H1 (cell line): ENCODE results near the gene ASAP2. TPM values are rescaled to one million over a fixed set of nuclear protein-coding genes. Genes with fewer than 3 reads are reported as not detected.

ENCODE experiments used
- CTCF ChIA-PET: fragments of 300-600 bp; sonication (Branson Sonifier 250); formaldehyde crosslinking; loops from one replicate; lab custom pipeline; 2021; ENCODE audit not compliant: partially characterized antibody; lab: Charles Lee
- POLR2A ChIA-PET: fragments of 300-600 bp; sonication (Branson Sonifier 250); formaldehyde crosslinking; loops from one replicate; lab custom pipeline; 2021; ENCODE audit warnings: inconsistent platforms; ENCODE audit not compliant: partially characterized antibody; lab: Charles Lee
- DNase-seq, 2 experiments: peaks; one replicate each; pipeline versions ENCODE4 v3.0.0 to v3.0.0-alpha.2; 2010 to 2022; ENCODE audit warnings: low spot score in 2 of 2, low read depth in 1 of 2, mixed read lengths in 1 of 2
- FAIRE-seq: peaks from 2 replicates; lab custom pipeline; 2011; peaks lifted over from hg19 to GRCh38; lab: Jason Lieb, UNC
- H2AFZ ChIP-seq: 2 replicates; pipeline ENCODE4 v1.8.1; 2012; ENCODE audit warnings: low read length, inconsistent platforms
- H2AK5ac ChIP-seq: 2 replicates; pipeline ENCODE4 v1.6.1; 2013; ENCODE audit warnings: low read depth, low read length
- H2BK120ac ChIP-seq: replicated peaks from 2 replicates; pipeline ENCODE3; 2013; ENCODE audit warnings: low read depth, low read length, inconsistent platforms
- H2BK12ac ChIP-seq: 2 replicates; pipeline ENCODE4 v1.6.1; 2013; ENCODE audit warnings: low read depth, low read length
- H2BK15ac ChIP-seq: 2 replicates; pipeline ENCODE4 v1.6.1; 2013; ENCODE audit warnings: low read length
- H2BK20ac ChIP-seq: 2 replicates; pipeline ENCODE4 v1.6.1; 2013; ENCODE audit warnings: low read length
- H2BK5ac ChIP-seq: 2 replicates; pipeline ENCODE4 v1.6.1; 2013; ENCODE audit warnings: low read depth, low read length
- H3K14ac ChIP-seq: 2 replicates; pipeline ENCODE4 v1.6.1; 2013; ENCODE audit warnings: inconsistent platforms; ENCODE audit not compliant: insufficient read length
- H3K18ac ChIP-seq: 2 replicates; pipeline ENCODE4 v1.6.1; 2013; ENCODE audit warnings: low read length; ENCODE audit errors: extremely low read depth
- H3K23ac ChIP-seq: 2 replicates; pipeline ENCODE4 v1.6.1; 2013; ENCODE audit warnings: inconsistent platforms; ENCODE audit not compliant: insufficient read length
- H3K23me2 ChIP-seq: 2 replicates; pipeline ENCODE4 v1.6.1; 2013; ENCODE audit warnings: low read depth, low read length
- H3K27ac ChIP-seq: 2 replicates; pipeline ENCODE4 v1.6.1; 2011; ENCODE audit warnings: low read depth, low read length, inconsistent platforms
- H3K27me3 ChIP-seq, 4 experiments: replicated peaks in 1 of 4; 1 replicate in 1 of 4; 2 replicates in 3 of 4; pipeline versions ENCODE4 v1.6.1 to v1.8.1; 2011 to 2013; ENCODE audit warnings: low read length in 3 of 4, mild to moderate bottlenecking in 3 of 4, inconsistent platforms in 2 of 4, mixed read lengths in 2 of 4, moderate library complexity in 1 of 4; ENCODE audit not compliant: control insufficient read depth in 3 of 4, insufficient read depth in 3 of 4; ENCODE audit errors: extremely low read depth in 1 of 4
- H3K36me3 ChIP-seq, 4 experiments: 2 replicates each; pipeline versions ENCODE4 v1.6.1 to v1.8.1; 2011 to 2013; ENCODE audit warnings: mild to moderate bottlenecking in 4 of 4, low read length in 3 of 4, moderate library complexity in 2 of 4, control low read depth in 1 of 4, inconsistent platforms in 1 of 4; ENCODE audit not compliant: insufficient read depth in 4 of 4, control insufficient read depth in 2 of 4
- H3K4ac ChIP-seq: replicated peaks from 2 replicates; pipeline ENCODE3; 2013; ENCODE audit warnings: low read length, low read depth, mixed read lengths, inconsistent platforms; ENCODE audit not compliant: insufficient read length
- H3K4me1 ChIP-seq, 4 experiments: replicated peaks in 1 of 4; 1 replicate in 1 of 4; 2 replicates in 3 of 4; pipeline versions ENCODE4 v1.6.1 to v1.8.1; 2011 to 2013; ENCODE audit warnings: low read length in 3 of 4, inconsistent platforms in 2 of 4, mixed read lengths in 1 of 4; ENCODE audit not compliant: insufficient read depth in 4 of 4, control insufficient read depth in 3 of 4
- H3K4me2 ChIP-seq, 2 experiments: 2 replicates each; pipeline versions ENCODE4 v1.6.1 to v1.8.1; 2011 to 2013; ENCODE audit warnings: low read depth in 2 of 2, low read length in 2 of 2, control low read depth in 1 of 2, inconsistent platforms in 1 of 2, mild to moderate bottlenecking in 1 of 2; ENCODE audit not compliant: insufficient read depth in 1 of 2
- H3K4me3 ChIP-seq, 4 experiments: fragments of 200-600, 300-600 bp in 1 of 4; sonication (generic), shearing (Covaris generic), sonication (Bioruptor Twin) in 1 of 4; 2 replicates each; pipeline versions ENCODE4 v1.5.1 to v1.8.1; 2011 to 2016; ENCODE audit warnings: low read length in 4 of 4, low read depth in 3 of 4, control low read depth in 2 of 4, inconsistent platforms in 2 of 4, mild to moderate bottlenecking in 2 of 4, mixed read lengths in 1 of 4, moderate library complexity in 1 of 4; ENCODE audit not compliant: insufficient read depth in 2 of 4; ENCODE audit errors: extremely low read depth in 1 of 4
- H3K56ac ChIP-seq: replicated peaks from 2 replicates; pipeline ENCODE3; 2013; ENCODE audit warnings: low read depth, mild to moderate bottlenecking, mixed read lengths, low read length, inconsistent platforms; ENCODE audit not compliant: insufficient read length
- H3K79me1 ChIP-seq: 2 replicates; pipeline ENCODE4 v1.6.1; 2013; ENCODE audit warnings: low read depth, low read length, control low read depth
- H3K79me2 ChIP-seq, 2 experiments: 2 replicates each; pipeline versions ENCODE4 v1.6.1 to v1.8.1; 2012 to 2013; ENCODE audit warnings: low read length in 2 of 2, mild to moderate bottlenecking in 2 of 2, inconsistent platforms in 1 of 2; ENCODE audit not compliant: insufficient read depth in 2 of 2, control insufficient read depth in 1 of 2
- H3K9ac ChIP-seq, 4 experiments: replicated peaks in 1 of 4; 1 replicate in 1 of 4; 2 replicates in 3 of 4; pipeline versions ENCODE4 v1.6.1 to v1.8.1; 2011 to 2013; ENCODE audit warnings: low read depth in 3 of 4, low read length in 3 of 4, control low read depth in 2 of 4, mild to moderate bottlenecking in 2 of 4, moderate library complexity in 2 of 4, inconsistent platforms in 1 of 4; ENCODE audit errors: extremely low read depth in 1 of 4
- H3K9me3 ChIP-seq, 2 experiments: 2 replicates each; pipeline versions ENCODE4 v1.6.1 to v1.8.1; 2012 to 2013; ENCODE audit warnings: mild to moderate bottlenecking in 2 of 2, moderate library complexity in 2 of 2, control low read depth in 1 of 2, inconsistent platforms in 1 of 2, low read depth in 1 of 2, low read length in 1 of 2, mixed read lengths in 1 of 2; ENCODE audit not compliant: insufficient read depth in 2 of 2
- H4K20me1 ChIP-seq, 2 experiments: replicated peaks in 1 of 2; 2 replicates each; pipeline versions ENCODE3 to v1.8.1; 2011 to 2013; ENCODE audit warnings: inconsistent platforms in 2 of 2, low read length in 2 of 2, mild to moderate bottlenecking in 1 of 2; ENCODE audit not compliant: insufficient read depth in 2 of 2, control insufficient read depth in 1 of 2
- H4K5ac ChIP-seq: 2 replicates; pipeline ENCODE4 v1.6.1; 2013; ENCODE audit warnings: low read length, low read depth, mixed read lengths, inconsistent platforms; ENCODE audit not compliant: insufficient read length
- H4K8ac ChIP-seq: 2 replicates; pipeline ENCODE4 v1.8.0; 2013; ENCODE audit warnings: mild to moderate bottlenecking, moderate library complexity, low read length, inconsistent platforms; ENCODE audit not compliant: insufficient read depth; ENCODE audit errors: extremely low read depth
- H4K91ac ChIP-seq: replicated peaks from 2 replicates; pipeline ENCODE3; 2013; ENCODE audit warnings: low read length, mixed read lengths, inconsistent platforms; ENCODE audit not compliant: insufficient read length
- CTCF ChIP-seq, 3 experiments: IDR thresholded peaks; 1 replicate in 2 of 3; 2 replicates in 1 of 3; pipeline versions ENCODE4 v1.5.1 to v1.6.1; 2011; ENCODE audit warnings: low read length in 3 of 3, mild to moderate bottlenecking in 3 of 3, inconsistent platforms in 2 of 3, low read depth in 1 of 3, moderate library complexity in 1 of 3; ENCODE audit not compliant: insufficient read depth in 1 of 3; ENCODE audit errors: control extremely low read depth in 1 of 3
- GABPA ChIP-seq: IDR thresholded peaks from 2 replicates; pipeline ENCODE4 v1.6.1; 2011; ENCODE audit warnings: mild to moderate bottlenecking, low read length, moderate library complexity, borderline replicate concordance; ENCODE audit not compliant: insufficient read depth
- RAD21 ChIP-seq, 2 experiments: IDR thresholded peaks in 1 of 2; conservative IDR thresholded peaks in 1 of 2; 2 replicates each; pipeline ENCODE4 v1.6.1; 2011; ENCODE audit warnings: low read depth in 2 of 2, low read length in 2 of 2, improper control_type of control experiment in 1 of 2, inconsistent platforms in 1 of 2, mild to moderate bottlenecking in 1 of 2, moderate library complexity in 1 of 2
- WGBS, 2 experiments: shearing (Covaris generic) in 1 of 2; methylation state at CpG; one replicate each; pipeline versions ENCODE4 v1.1.6 to v1.1.7; 2013 to 2015; ENCODE audit warnings: low lambda C conversion rate in 2 of 2, mixed read lengths in 2 of 2, inconsistent platforms in 1 of 2, low coverage in 1 of 2, missing lambda C conversion rate in 1 of 2; ENCODE audit not compliant: insufficient replicate concordance in 2 of 2, insufficient coverage in 1 of 2, insufficient read length in 1 of 2; ENCODE audit errors: extremely low coverage in 1 of 2, missing lambda C conversion rate in 1 of 2; 5-methylcytosine and 5-hydroxymethylcytosine counted together
- polyA plus RNA-seq, 7 experiments: library from polyadenylated mRNA; depleted of rRNA in 3 of 7; stranded (reverse) in 5 of 7; unstranded in 2 of 7; fragments of >200 nt in 5 of 7; fragments of 200-250 nt in 2 of 7; gene quantifications; 1 replicate in 5 of 7; 2 replicates in 1 of 7; 4 replicates in 1 of 7; pipeline versions ENCODE4 v1.2.1 to v1.2.3, GENCODE V29; 2011 to 2013; ENCODE audit warnings: missing spikeins in 2 of 7, mixed read lengths in 2 of 7
- total RNA-seq: library from RNA; stranded (reverse); fragmentation: NEBNext Ultra II Directional; extraction: Animal tissue kit (Norgen Biotek cat#: 25700); gene quantifications from 2 replicates; pipeline ENCODE4 v1.2.1, GENCODE V29; 2021

ASAP2 gene
- total and polyA plus RNA-seq, 2 of the 8 experiments (the other 6 are each of a cell fraction or from before 2014, with no cell fraction given), result 10.2 to 18.7 TPM

- H4K91ac ChIP-seq, result no peak overlapping the region
- H2BK12ac ChIP-seq, result no peak overlapping the region
- POLR2A ChIA-PET, result interaction anchor here (1.0 kb wide), 1 partner anchor 18 kb away, joined by 3 read pairs; no protein-coding TSS in a partner anchor
- TF ChIP-seq GABPA (no peak), RAD21 (IDR thresholded peaks at IDR 0.05 in 1 of 2, conservative IDR thresholded peaks at IDR 0.05 in 1 of 2; ENCODE audit: low read depth in 2 of 2, low read length in 2 of 2) (0 out of 4 replicates have a peak, but pooled peaks of 1 of the 2 experiments have one; percentile 6), CTCF (IDR thresholded peaks at IDR 0.05; ENCODE audit: control extremely low read depth in 1 of 3, insufficient read depth in 1 of 3, low read depth in 1 of 3, low read length in 3 of 3) (peak in 2 of 3 experiments; percentile 2 to 24; a peak in 2 of 4 replicates)
- H4K8ac ChIP-seq, result no peak overlapping the region
- H3K4me3 ChIP-seq, result no peak overlapping the region
- no peak overlapping the region for H4K5ac ChIP-seq
- H3K14ac ChIP-seq, result no peak overlapping the region
- H3K56ac ChIP-seq, result no peak overlapping the region
- peaks cover 0 to 2% (median 0%) of the 10 kb centered on the region in 4 experiments; a peak in 3 of 8 replicates for H3K36me3 ChIP-seq
- no peaks in the 10 kb centered on the region; a peak in 2 of 7 replicates for H3K4me1 ChIP-seq
- no peaks in the 10 kb centered on the region for H3K23me2 ChIP-seq
- H2BK20ac ChIP-seq, result no peak overlapping the region
- 95% methylated on average over 19 of the region's 19 CpGs; no CpG with 5 or more reads in 1 of the 2 experiments for WGBS, 2 experiments
- CTCF ChIA-PET, result interaction anchor here (0.6 to 2.8 kb wide), 16 partner anchors 12 to 533 kb away, joined by 3 to 13 read pairs (median 4); no protein-coding TSS in a partner anchor
- H3K79me1 ChIP-seq, result no peaks in the 10 kb centered on the region
- H2BK120ac ChIP-seq, result no peak overlapping the region
- H3K9ac ChIP-seq, result no peak overlapping the region
- peaks cover 0 to 2% of the 10 kb centered on the region in 2 experiments for H4K20me1 ChIP-seq
- no peak overlapping the region for H3K27ac ChIP-seq
- no peak overlapping the region for H3K4me2 ChIP-seq
- no peak overlapping the region; the same call in 1 of the 2 replicates for H2BK5ac ChIP-seq
- no peak overlapping the region for H2BK15ac ChIP-seq
- H3K23ac ChIP-seq, result no peak overlapping the region
- H2AK5ac ChIP-seq, result no peak overlapping the region
- no peaks in the 10 kb centered on the region for H3K9me3 ChIP-seq
- H3K4ac ChIP-seq, result no peak overlapping the region
- no peaks in the 10 kb centered on the region for H3K79me2 ChIP-seq
- no peak overlapping the region for H3K18ac ChIP-seq
- FAIRE-seq, result no peak
- H3K27me3 ChIP-seq, result no peaks in the 10 kb centered on the region
- H2AFZ ChIP-seq, result no peak overlapping the region
- no peak for DNase-seq
Measured at GRCh38 chr2:9401646-9402371, 195.2 kb downstream of the ASAP2 start.
